ENCODE measurements around the gene SPOCK2. TPM values are rescaled to one million over a fixed set of nuclear protein-coding genes. Genes with fewer than 3 reads are reported as not detected.

SPOCK2 gene
- total and polyA plus RNA-seq, 2 donors (not counting 3 experiments of a cell fraction or from before 2014, with no cell fraction given) = 0.40 to 1.1 TPM

GRCh38 chr10:72086466-72087391 lies 1.6 kb downstream of the SPOCK2 start:
- Histone ChIP-seq H3K4me1 (ENCODE audit: control insufficient read depth, extremely low read depth, insufficient read depth, low read length) (peaks cover 9% of the 10 kb centered on the region), H3K27ac (ENCODE audit: insufficient read depth, low read depth, low read length) (no peak overlapping the region), H3K27me3 (ENCODE audit: control insufficient read depth in 2 of 2, insufficient read depth in 2 of 2, low read length in 2 of 2) (peaks cover 19 to 25% of the 10 kb centered on the region in 2 experiments), H3K9me1 (replicated peaks; ENCODE audit: control insufficient read depth, extremely low read depth, insufficient read depth, low read length) (no peaks in the 10 kb centered on the region), H3K4me2 (ENCODE audit: insufficient read depth, low read length) (peak overlapping the region; percentile 40), H3K4me3 (replicated peaks in 1 of 3; ENCODE audit: insufficient read depth in 1 of 3, low read depth in 1 of 3, low read length in 3 of 3) (peak overlapping the region in 2 of 3 experiments; percentile 24 to 26), H3K9me3 (replicated peaks; ENCODE audit: control insufficient read depth, insufficient read depth, low read length) (no peaks in the 10 kb centered on the region), H3K79me2 (ENCODE audit: control insufficient read depth, insufficient read depth, low read length) (no peaks in the 10 kb centered on the region), H4K20me1 (replicated peaks; ENCODE audit: control insufficient read depth, extremely low read depth, insufficient read depth, low read length) (no peaks in the 10 kb centered on the region), H2AFZ (ENCODE audit: low read depth, low read length) (peak overlapping the region; percentile 70), H3K36me3 (ENCODE audit: control insufficient read depth in 2 of 2, extremely low read depth in 1 of 2, insufficient read depth in 2 of 2, low read length in 2 of 2) (no peaks in the 10 kb centered on the region), H3K9ac (replicated peaks; ENCODE audit: extremely low read depth, insufficient read depth, low read length) (no peak overlapping the region)
- BruUV-seq (replicated peaks) = no TSS peak
- DNase-seq (ENCODE audit: low read depth, low spot score) = no peak
- CTCF ChIA-PET = interaction anchor here (1.7 kb wide), 1 partner anchor 38 kb away, joined by 7 read pairs; no protein-coding TSS in a partner anchor
- no peak for FAIRE-seq
- TF ChIP-seq POLR2AphosphoS5 (IDR thresholded peaks at IDR 0.05; ENCODE audit: insufficient read depth, low read depth, low read length) (no peak), JUN (IDR thresholded peaks at IDR 0.05; ENCODE audit: borderline replicate concordance, insufficient read depth, insufficient read length, low read depth) (no peak), MAX (IDR thresholded peaks at IDR 0.05; ENCODE audit: insufficient read depth, insufficient read length) (no peak), MYC (IDR thresholded peaks at IDR 0.05; ENCODE audit: low read depth, low read length) (no peak), EZH2 (IDR thresholded peaks at IDR 0.05; ENCODE audit: borderline replicate concordance, low read depth, low read length, severe bottlenecking) (no peak), GATA2 (IDR thresholded peaks at IDR 0.05; ENCODE audit: insufficient read depth, insufficient read length, low read depth, low read length) (no peak), POLR2A (IDR thresholded peaks at IDR 0.05; ENCODE audit: low read depth, low read length) (no peak), FOS (IDR thresholded peaks at IDR 0.05; ENCODE audit: borderline replicate concordance, insufficient read depth, low read length) (no peak)
- TF ChIP-seq, protein P1, sequence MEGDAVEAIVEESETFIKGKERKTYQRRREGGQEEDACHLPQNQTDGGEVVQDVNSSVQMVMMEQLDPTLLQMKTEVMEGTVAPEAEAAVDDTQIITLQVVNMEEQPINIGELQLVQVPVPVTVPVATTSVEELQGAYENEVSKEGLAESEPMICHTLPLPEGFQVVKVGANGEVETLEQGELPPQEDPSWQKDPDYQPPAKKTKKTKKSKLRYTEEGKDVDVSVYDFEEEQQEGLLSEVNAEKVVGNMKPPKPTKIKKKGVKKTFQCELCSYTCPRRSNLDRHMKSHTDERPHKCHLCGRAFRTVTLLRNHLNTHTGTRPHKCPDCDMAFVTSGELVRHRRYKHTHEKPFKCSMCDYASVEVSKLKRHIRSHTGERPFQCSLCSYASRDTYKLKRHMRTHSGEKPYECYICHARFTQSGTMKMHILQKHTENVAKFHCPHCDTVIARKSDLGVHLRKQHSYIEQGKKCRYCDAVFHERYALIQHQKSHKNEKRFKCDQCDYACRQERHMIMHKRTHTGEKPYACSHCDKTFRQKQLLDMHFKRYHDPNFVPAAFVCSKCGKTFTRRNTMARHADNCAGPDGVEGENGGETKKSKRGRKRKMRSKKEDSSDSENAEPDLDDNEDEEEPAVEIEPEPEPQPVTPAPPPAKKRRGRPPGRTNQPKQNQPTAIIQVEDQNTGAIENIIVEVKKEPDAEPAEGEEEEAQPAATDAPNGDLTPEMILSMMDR (IDR thresholded peaks at IDR 0.05; ENCODE audit: extremely low read depth in 1 of 2, insufficient read depth in 1 of 2, low read depth in 1 of 2, low read length in 2 of 2) = no peak
- dilution Hi-C loops (cut with MboI; ENCODE audit: extremely low pct_ligation_motif_present, low sequenced_read_pairs) = no loop called here
- POLR2A ChIA-PET = no interaction called here
- intact Hi-C loops (cut with micrococcal nuclease) = no loop called here
